Nephron (organoid): ENCODE measurements around the gene ZPLD1.

Experiments
- H3K27ac Mint-ChIP-seq, 3 experiments: 2 replicates each; pipeline ENCODE4 v1.8.0; 2020; ENCODE audit warnings: mixed read lengths in 3 of 3, mild to moderate bottlenecking in 2 of 3, moderate library complexity in 1 of 3
- H3K27me3 Mint-ChIP-seq: 2 replicates; pipeline ENCODE4 v1.8.0; 2021; ENCODE audit warnings: low read depth, mild to moderate bottlenecking, moderate library complexity, mixed read lengths
- H3K36me3 Mint-ChIP-seq: 2 replicates; pipeline ENCODE4 v1.8.0; 2020; ENCODE audit warnings: low read depth, mixed read lengths
- H3K4me1 Mint-ChIP-seq: 2 replicates; pipeline ENCODE4 v1.8.0; 2020; ENCODE audit warnings: mixed read lengths
- H3K4me3 Mint-ChIP-seq, 3 experiments: 2 replicates each; pipeline ENCODE4 v1.8.0; 2020; ENCODE audit warnings: mild to moderate bottlenecking in 3 of 3, mixed read lengths in 3 of 3, moderate library complexity in 2 of 3
- H3K9me3 Mint-ChIP-seq: 2 replicates; pipeline ENCODE4 v1.8.0; 2020; ENCODE audit warnings: mixed read lengths
- CTCF ChIP-seq, 3 experiments: fragments of 200-600 bp; sonication (generic); IDR thresholded peaks; one replicate each; pipeline ENCODE4 v1.5.0; 2021; ENCODE audit warnings: antibody characterized with exemption in 3 of 3; ENCODE audit not compliant: unreplicated experiment in 3 of 3

Gene ZPLD1

GRCh38 chr3:102398666-102399065 lies 36.1 kb upstream of the ZPLD1 start:
- H3K4me3 Mint-ChIP-seq = no peak overlapping the region
- no peaks in the 10 kb centered on the region for H3K36me3 Mint-ChIP-seq
- H3K27me3 Mint-ChIP-seq = no peaks in the 10 kb centered on the region
- H3K9me3 Mint-ChIP-seq = no peaks in the 10 kb centered on the region
- H3K27ac Mint-ChIP-seq = no peak overlapping the region
- no peak for TF ChIP-seq CTCF (IDR thresholded peaks at IDR 0.05; ENCODE audit: unreplicated experiment in 3 of 3)
- H3K4me1 Mint-ChIP-seq = no peaks in the 10 kb centered on the region

- no peaks in the 10 kb centered on the region for H3K9me3 Mint-ChIP-seq
- H3K27ac Mint-ChIP-seq = no peak overlapping the region
- no peak overlapping the region for H3K4me3 Mint-ChIP-seq
- no peaks in the 10 kb centered on the region for H3K27me3 Mint-ChIP-seq
- H3K36me3 Mint-ChIP-seq = no peaks in the 10 kb centered on the region
- H3K4me1 Mint-ChIP-seq = no peaks in the 10 kb centered on the region
- TF ChIP-seq CTCF (IDR thresholded peaks at IDR 0.05; ENCODE audit: unreplicated experiment in 3 of 3) = no peak
Observed at GRCh38 chr3:102400142-102400541, 34.7 kb upstream of the ZPLD1 start.

GRCh38 chr3:102400766-102401165 lies 34.0 kb upstream of the ZPLD1 start:
- TF ChIP-seq CTCF (IDR thresholded peaks at IDR 0.05; ENCODE audit: unreplicated experiment in 3 of 3) = no peak
- Mint-ChIP-seq H3K4me3 (no peak overlapping the region), H3K36me3 (no peaks in the 10 kb centered on the region), H3K4me1 (no peaks in the 10 kb centered on the region), H3K27me3 (no peaks in the 10 kb centered on the region), H3K27ac (no peak overlapping the region), H3K9me3 (no peaks in the 10 kb centered on the region)

GRCh38 chr3:102410616-102411015 lies 24.2 kb upstream of the ZPLD1 start:
- H3K4me3 Mint-ChIP-seq = no peak overlapping the region
- TF ChIP-seq CTCF (IDR thresholded peaks at IDR 0.05; ENCODE audit: unreplicated experiment in 3 of 3) = no peak

GRCh38 chr3:102415553-102415952 lies 19.3 kb upstream of the ZPLD1 start:
- no peaks in the 10 kb centered on the region for H3K9me3 Mint-ChIP-seq
- H3K36me3 Mint-ChIP-seq = no peaks in the 10 kb centered on the region
- TF ChIP-seq CTCF (IDR thresholded peaks at IDR 0.05; ENCODE audit: unreplicated experiment in 3 of 3) = no peak
- peaks cover 6% of the 10 kb centered on the region for H3K4me1 Mint-ChIP-seq
- H3K4me3 Mint-ChIP-seq = no peak overlapping the region
- H3K27me3 Mint-ChIP-seq = no peaks in the 10 kb centered on the region
- peak overlapping the region in 1 of 3 experiments; percentile 4 for H3K27ac Mint-ChIP-seq

More at GRCh38 chr3:102410616-102411015, 24.2 kb upstream of the ZPLD1 start:
- no peak overlapping the region for H3K27ac Mint-ChIP-seq
- H3K9me3 Mint-ChIP-seq = no peaks in the 10 kb centered on the region
- H3K4me1 Mint-ChIP-seq = peaks cover 6% of the 10 kb centered on the region
- no peaks in the 10 kb centered on the region for H3K27me3 Mint-ChIP-seq
- H3K36me3 Mint-ChIP-seq = no peaks in the 10 kb centered on the region

GRCh38 chr3:102419786-102420185 lies 15.0 kb upstream of the ZPLD1 start:
- Mint-ChIP-seq H3K4me3 (no peak overlapping the region), H3K27ac (peak overlapping the region in 1 of 3 experiments; percentile 22), H3K9me3 (no peaks in the 10 kb centered on the region), H3K27me3 (no peaks in the 10 kb centered on the region), H3K36me3 (no peaks in the 10 kb centered on the region), H3K4me1 (peaks cover 6% of the 10 kb centered on the region)
- no peak for TF ChIP-seq CTCF (IDR thresholded peaks at IDR 0.05; ENCODE audit: unreplicated experiment in 3 of 3)
